ENCODE measurements around the gene STAG1.
"Not testable (repeated sequence)": the region's sequence is repeated elsewhere in the genome, so short reads cannot be mapped to it uniquely, and the experiment has no call there.

The STAG1 gene

DNA sequence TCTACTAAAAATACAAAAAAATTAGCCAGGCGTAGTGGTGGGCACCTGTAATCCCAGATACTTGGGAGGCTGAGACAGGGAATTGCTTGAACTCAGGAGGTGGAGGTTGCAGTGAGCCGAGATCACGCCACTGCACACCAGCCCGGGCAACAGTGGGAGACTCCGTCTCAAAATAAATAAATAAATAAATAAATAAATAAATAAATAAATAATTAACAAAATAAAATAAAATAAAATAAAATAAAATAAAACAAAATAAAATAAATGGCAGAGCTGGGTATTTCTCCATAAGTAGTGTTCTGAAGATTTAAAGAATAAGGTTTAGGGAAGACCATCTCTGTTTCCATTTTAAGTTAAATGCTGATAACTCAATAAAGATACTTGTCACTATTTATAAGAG is 376.4 kb downstream of the STAG1 start:
- not testable (repeated sequence) for H3K27me3 Mint-ChIP-seq; ATAC-seq (ENCODE audit: low read depth); DNase-seq (ENCODE audit: low spot score in 2 of 2); H3K4me3 Mint-ChIP-seq; H3K4me1 Mint-ChIP-seq; H3K9me3 Mint-ChIP-seq; H3K27ac Mint-ChIP-seq
- H3K36me3 Mint-ChIP-seq: peaks cover 27% of the 10 kb centered on the region

DNA sequence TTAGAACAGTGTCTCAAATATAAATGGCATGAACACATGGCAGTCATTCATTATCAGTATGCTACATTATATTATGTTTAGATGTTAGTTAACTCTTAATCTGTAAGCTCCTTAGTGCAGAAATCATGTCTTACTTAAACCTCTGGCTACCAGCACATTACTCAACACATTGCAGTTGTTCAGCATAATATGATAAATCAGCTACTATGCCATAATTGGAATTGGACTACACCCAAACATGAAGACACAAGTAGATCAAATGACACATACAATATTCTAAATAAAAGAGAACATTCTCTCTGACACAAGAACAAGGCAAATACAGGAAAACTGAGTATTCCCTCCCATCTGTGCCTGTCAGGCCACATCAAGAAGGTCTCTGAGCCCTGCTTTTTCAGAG is 385.9 kb downstream of the STAG1 start:
- Mint-ChIP-seq H3K27me3 (no peaks in the 10 kb centered on the region), H3K9me3 (no peaks in the 10 kb centered on the region), H3K27ac (no peak overlapping the region), H3K4me1 (no peaks in the 10 kb centered on the region), H3K4me3 (no peak overlapping the region), H3K36me3 (peaks cover 28% of the 10 kb centered on the region)
- ATAC-seq (ENCODE audit: low read depth): no peak
- no peak for DNase-seq (ENCODE audit: low spot score in 2 of 2)

DNA sequence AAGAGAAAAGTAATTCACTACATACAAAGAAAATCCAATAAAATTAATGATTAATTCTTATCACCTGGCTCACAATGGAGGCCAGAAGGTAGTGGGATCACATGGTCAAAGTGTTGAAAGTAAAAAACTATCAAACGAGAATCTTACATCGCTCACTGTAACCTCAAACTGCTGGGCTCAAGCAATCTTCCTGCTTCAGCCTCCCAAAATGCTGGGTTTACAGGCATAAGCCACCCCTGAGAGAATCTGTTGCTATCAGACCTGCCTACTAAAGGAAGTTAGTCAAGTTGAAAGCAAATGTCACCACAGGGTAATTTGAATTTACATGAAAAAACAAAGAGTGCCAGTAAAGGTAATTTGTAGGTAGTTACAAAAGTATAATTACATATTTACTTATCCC is 398.7 kb downstream of the STAG1 start:
- no peak overlapping the region for H3K4me3 Mint-ChIP-seq
- H3K36me3 Mint-ChIP-seq: peaks cover 27% of the 10 kb centered on the region
- H3K4me1 Mint-ChIP-seq: peaks cover 6% of the 10 kb centered on the region
- peaks cover 8% of the 10 kb centered on the region for H3K9me3 Mint-ChIP-seq
- DNase-seq (ENCODE audit: low spot score in 2 of 2): no peak
- ATAC-seq (ENCODE audit: low read depth): no peak
- no peak overlapping the region for H3K27ac Mint-ChIP-seq
- no peaks in the 10 kb centered on the region for H3K27me3 Mint-ChIP-seq

DNA sequence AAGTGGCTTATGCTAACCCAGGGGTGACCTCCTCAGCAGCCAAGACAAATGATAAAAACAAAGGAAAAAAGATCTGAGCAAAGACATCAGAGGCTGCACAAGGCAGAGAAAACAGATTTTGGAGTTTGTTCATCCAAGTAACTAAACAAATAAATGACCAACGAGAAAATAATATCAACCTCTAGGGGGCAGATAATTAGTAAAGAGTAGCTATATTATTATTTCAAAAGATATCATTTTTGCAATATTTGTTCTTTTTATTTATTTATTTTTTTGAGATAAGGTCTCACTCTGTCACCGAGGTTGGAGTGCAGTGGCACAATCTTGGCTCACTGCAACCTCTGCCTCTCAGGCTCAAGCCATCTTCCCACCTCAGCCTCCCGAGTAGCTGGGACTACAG is 400.3 kb downstream of the STAG1 start:
- ATAC-seq (ENCODE audit: low read depth) (no peak), DNase-seq (ENCODE audit: low spot score in 2 of 2) (no peak)
- H3K4me3 Mint-ChIP-seq: no peak overlapping the region
- no peak overlapping the region for H3K27ac Mint-ChIP-seq
- H3K9me3 Mint-ChIP-seq: peaks cover 8% of the 10 kb centered on the region
- H3K27me3 Mint-ChIP-seq: no peaks in the 10 kb centered on the region
- H3K36me3 Mint-ChIP-seq: peaks cover 24% of the 10 kb centered on the region
- H3K4me1 Mint-ChIP-seq: peaks cover 6% of the 10 kb centered on the region

DNA sequence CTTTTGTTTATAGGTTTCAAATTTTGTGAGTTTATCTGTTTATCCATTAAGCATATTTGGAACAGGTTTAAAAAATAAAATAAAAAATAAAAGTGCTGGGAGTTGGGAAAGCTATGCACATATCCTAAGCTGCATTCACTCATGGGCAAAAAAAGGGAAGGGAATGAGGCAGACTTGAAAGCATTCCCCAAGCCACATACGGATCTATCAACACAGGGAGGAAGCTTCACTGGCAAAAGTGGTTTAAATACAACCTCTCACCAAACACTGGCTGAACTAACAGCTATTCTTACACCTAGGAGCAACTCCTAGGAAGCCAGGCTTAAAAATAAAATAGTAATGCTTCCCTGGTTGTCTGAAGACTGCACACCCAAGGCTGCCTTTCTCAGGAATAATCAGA is 400.8 kb downstream of the STAG1 start:
- no peak for DNase-seq (ENCODE audit: low spot score in 2 of 2)
- peaks cover 24% of the 10 kb centered on the region for H3K36me3 Mint-ChIP-seq
- peaks cover 6% of the 10 kb centered on the region for H3K4me1 Mint-ChIP-seq

DNA sequence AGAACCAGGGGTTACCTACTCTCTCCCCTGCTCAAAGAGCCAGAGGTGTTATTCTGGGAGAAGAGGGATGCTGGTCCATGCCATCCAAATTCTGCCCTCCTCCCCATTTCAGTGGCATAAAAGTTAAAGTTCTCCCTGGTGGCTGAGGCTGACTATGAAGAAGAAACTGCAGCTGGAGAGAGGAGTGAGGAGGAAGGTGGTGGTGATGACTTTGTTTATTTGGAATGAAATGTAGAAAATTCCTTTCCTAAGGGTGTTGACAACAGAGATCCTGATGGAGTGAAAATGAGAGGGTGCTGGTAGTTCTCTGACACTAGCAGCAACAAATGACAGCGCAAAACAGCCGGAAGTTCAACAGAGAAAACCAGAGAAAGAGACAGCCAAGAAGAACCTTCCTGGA is 401.6 kb downstream of the STAG1 start:
- Mint-ChIP-seq H3K4me1 (peaks cover 6% of the 10 kb centered on the region), H3K4me3 (no peak overlapping the region), H3K36me3 (peaks cover 22% of the 10 kb centered on the region), H3K9me3 (peaks cover 4% of the 10 kb centered on the region), H3K27me3 (no peaks in the 10 kb centered on the region), H3K27ac (peak overlapping the region; percentile 63)
- no peak for DNase-seq (ENCODE audit: low spot score in 2 of 2)
- ATAC-seq (ENCODE audit: low read depth): no peak

More for the DNA sequence above, 400.8 kb downstream of the STAG1 start:
- H3K27ac Mint-ChIP-seq: no peak overlapping the region
- no peak for ATAC-seq (ENCODE audit: low read depth)
- no peak overlapping the region for H3K4me3 Mint-ChIP-seq
- H3K27me3 Mint-ChIP-seq: no peaks in the 10 kb centered on the region
- H3K9me3 Mint-ChIP-seq: peaks cover 8% of the 10 kb centered on the region

DNA sequence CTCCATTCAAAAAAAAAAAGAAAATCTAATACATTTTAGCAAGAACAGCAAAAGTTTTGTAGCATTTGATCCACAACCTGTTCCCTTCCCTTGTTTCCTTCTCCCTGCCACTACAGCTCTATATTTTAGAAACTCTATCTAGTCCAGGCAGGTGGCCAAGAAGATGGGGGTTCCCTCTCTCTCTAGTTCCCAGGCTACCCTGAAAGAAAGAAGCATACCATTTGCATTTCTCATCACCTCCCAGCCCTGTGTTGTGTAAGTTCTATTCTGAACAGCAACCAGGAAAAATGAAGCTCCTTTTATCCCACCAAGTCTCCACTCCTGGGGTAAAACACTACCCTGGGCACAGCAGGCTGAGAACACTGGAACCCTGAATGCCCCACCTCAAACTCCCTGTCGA is 402.0 kb downstream of the STAG1 start:
- DNase-seq (ENCODE audit: low spot score in 2 of 2) (no peak), ATAC-seq (ENCODE audit: low read depth) (no peak)
- H3K4me1 Mint-ChIP-seq: peaks cover 6% of the 10 kb centered on the region
- H3K4me3 Mint-ChIP-seq: no peak overlapping the region
- peaks cover 19% of the 10 kb centered on the region for H3K36me3 Mint-ChIP-seq
- H3K27ac Mint-ChIP-seq: peak overlapping the region; percentile 63
- no peaks in the 10 kb centered on the region for H3K9me3 Mint-ChIP-seq
- H3K27me3 Mint-ChIP-seq: no peaks in the 10 kb centered on the region

DNA sequence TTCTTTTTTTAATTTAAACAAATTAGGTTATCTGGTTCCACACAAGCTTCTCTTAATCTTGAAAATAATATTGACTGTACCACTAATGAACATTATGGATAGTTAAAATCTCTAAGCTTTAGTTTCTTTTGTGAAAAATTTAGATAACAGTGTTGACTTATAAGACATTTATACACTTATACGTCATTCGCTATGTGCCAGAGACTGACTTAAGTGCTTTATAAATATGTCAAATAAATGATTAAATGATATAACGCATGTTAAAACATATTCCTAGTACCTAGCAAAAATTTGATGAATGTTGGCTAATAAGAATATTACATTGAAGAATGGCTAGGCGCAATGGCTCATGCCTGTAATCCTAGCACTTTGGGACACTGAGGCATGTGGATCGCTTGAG is 405.7 kb downstream of the STAG1 start:
- no peak overlapping the region for H3K4me3 Mint-ChIP-seq

DNA sequence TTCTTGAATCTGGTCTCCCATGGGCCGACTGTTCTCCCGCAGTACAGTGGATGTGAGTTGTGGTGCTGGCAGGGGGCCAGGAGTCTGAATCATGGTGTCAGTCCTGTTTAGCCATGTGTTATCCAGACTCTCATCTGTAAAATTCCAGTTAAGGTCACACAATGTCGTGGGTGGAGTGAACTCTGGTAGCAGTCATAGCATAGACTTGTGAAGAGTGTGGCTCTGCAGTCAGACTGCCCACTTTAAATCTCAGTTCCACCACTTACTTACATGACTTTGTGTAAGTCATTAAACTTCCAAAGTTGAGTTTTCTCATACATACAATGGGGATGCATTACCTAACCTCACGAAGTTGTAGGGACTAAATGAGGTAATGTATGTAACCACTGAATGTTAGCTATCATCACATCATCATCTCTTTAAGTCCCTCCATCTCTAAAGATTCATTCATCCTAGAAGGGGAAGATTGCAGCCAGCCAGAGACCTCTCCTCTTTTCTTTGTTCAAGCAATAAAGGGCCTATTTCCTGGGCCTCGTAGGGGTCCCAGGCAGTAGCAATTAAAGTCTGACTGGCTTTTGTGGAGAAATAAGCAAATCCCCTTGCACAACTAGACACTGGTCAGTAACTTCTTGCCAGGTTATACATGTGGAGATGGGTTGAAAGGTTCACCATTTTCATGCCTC is 408.2 kb downstream of the STAG1 start:
- Mint-ChIP-seq H3K4me1 (no peaks in the 10 kb centered on the region), H3K4me3 (no peak overlapping the region), H3K27ac (peak overlapping the region; percentile 76), H3K36me3 (peaks cover 25% of the 10 kb centered on the region), H3K9me3 (no peaks in the 10 kb centered on the region), H3K27me3 (no peaks in the 10 kb centered on the region)
- no peak for DNase-seq (ENCODE audit: low spot score in 2 of 2)
- no peak for ATAC-seq (ENCODE audit: low read depth)

More for the DNA sequence above, 405.7 kb downstream of the STAG1 start:
- Mint-ChIP-seq H3K4me1 (no peaks in the 10 kb centered on the region), H3K27me3 (no peaks in the 10 kb centered on the region), H3K27ac (no peak overlapping the region), H3K36me3 (peaks cover 18% of the 10 kb centered on the region), H3K9me3 (no peaks in the 10 kb centered on the region)
- DNase-seq (ENCODE audit: low spot score in 2 of 2) (no peak), ATAC-seq (ENCODE audit: low read depth) (no peak)

DNA sequence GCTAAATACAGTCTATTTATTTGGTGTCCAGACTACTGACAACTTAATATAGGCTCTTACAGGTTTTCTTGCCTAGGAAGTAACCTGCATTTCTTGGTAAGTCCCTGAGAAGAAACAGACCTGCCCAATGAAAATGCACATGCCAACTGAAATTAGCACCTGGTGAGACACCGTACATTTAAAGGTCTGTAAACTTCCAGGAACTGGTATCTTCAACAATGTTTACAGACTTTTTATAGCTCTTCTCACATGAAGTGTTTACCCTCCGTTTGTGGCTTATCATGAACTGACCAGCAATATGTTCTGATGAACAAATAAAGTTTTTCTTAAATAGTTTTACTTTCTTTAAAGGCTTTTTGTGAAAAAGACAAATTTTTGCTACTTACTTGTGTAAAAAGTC is 408.7 kb downstream of the STAG1 start:
- H3K27ac Mint-ChIP-seq: peak overlapping the region; percentile 76
- H3K36me3 Mint-ChIP-seq: peaks cover 23% of the 10 kb centered on the region
- DNase-seq (ENCODE audit: low spot score in 2 of 2): no peak
- no peak for ATAC-seq (ENCODE audit: low read depth)
- no peaks in the 10 kb centered on the region for H3K4me1 Mint-ChIP-seq
- no peaks in the 10 kb centered on the region for H3K27me3 Mint-ChIP-seq
- H3K4me3 Mint-ChIP-seq: no peak overlapping the region
- no peaks in the 10 kb centered on the region for H3K9me3 Mint-ChIP-seq

DNA sequence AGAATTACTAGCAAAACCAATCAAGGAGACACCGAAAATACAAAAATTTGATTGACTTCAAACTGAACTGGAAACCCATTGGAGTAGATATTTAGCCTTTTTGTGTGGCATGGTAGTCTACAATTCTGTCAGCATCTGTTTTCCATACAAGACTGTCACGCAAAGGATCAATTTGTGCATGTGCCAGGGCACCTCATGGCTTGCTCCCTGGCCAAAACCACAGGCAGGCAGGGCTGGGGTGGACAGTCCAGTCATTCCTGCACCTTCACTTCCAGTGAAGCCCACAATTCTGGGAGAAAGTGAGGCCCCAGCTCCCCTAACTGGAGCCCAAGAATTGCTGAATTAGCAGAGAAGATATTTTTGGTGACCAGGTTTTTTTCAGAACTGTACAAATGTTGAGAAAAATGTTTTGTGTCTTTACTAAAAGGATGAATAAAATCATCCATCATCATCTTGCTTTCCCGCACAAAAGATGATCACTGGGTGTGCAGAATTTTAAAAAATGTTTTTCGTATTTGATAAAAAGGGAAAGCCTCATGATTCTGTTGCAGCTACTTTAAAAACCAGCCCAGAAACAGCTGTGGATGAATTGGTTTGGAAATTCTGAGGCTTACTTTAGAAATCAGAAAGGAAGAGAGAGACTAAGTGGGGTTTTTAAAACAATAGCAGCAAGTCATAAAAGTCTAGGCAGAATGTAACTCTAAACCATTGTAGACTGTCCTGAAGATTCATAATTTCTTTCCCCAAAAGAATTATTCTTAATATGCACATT is 415.7 kb downstream of the STAG1 start:
- Mint-ChIP-seq H3K27me3 (no peaks in the 10 kb centered on the region), H3K4me1 (no peaks in the 10 kb centered on the region), H3K36me3 (peaks cover 27% of the 10 kb centered on the region)

DNA sequence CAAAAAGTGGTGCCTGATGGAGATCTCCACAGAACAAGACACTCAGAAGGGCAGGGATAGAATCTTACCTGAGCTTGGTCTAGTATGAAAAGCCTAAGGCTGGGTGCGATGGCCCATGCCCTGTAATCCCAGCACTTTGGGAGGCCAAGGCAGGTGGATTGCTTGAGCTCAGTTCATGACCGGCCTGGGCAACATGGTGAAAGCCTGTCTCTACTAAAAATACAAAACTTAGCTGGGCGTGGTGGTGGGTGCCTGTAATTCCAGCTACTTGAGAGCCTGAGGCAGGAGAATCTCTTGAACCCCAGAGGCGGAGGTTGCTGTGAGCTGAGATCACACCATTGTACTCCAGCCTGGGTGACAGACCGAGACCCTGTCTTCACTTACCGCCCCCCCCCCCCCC is 417.5 kb downstream of the STAG1 start:
- DNase-seq (ENCODE audit: low spot score in 2 of 2); H3K9me3 Mint-ChIP-seq; ATAC-seq (ENCODE audit: low read depth); H3K27me3 Mint-ChIP-seq; H3K4me3 Mint-ChIP-seq; H3K27ac Mint-ChIP-seq; H3K4me1 Mint-ChIP-seq: not testable (repeated sequence)
- peaks cover 25% of the 10 kb centered on the region for H3K36me3 Mint-ChIP-seq

More for the DNA sequence above, 415.7 kb downstream of the STAG1 start:
- ATAC-seq (ENCODE audit: low read depth): no peak
- Mint-ChIP-seq H3K4me3 (no peak overlapping the region), H3K27ac (peak overlapping the region; percentile 20), H3K9me3 (no peaks in the 10 kb centered on the region)
- no peak for DNase-seq (ENCODE audit: low spot score in 2 of 2)

DNA sequence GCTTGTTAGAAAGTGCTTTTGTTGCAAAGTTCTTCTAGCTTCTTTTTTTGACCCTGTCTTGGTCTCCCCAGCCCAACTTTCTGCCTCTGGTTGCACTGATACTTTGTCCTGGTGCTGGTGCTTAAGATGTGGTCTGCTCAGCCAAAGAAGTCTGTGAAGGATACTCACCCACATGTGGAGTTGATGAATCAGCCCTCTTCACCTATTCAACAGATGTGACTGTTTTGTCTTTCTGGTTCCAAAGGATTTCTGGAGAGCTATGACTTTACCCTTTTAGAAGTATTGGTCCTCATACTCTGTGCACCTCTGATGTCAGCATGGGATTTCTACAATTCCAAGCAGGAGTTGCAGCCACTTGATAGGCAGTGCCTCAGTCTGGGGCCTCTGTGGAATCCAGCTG is 418.0 kb downstream of the STAG1 start:
- H3K27ac Mint-ChIP-seq: no peak overlapping the region
- no peaks in the 10 kb centered on the region for H3K27me3 Mint-ChIP-seq

DNA sequence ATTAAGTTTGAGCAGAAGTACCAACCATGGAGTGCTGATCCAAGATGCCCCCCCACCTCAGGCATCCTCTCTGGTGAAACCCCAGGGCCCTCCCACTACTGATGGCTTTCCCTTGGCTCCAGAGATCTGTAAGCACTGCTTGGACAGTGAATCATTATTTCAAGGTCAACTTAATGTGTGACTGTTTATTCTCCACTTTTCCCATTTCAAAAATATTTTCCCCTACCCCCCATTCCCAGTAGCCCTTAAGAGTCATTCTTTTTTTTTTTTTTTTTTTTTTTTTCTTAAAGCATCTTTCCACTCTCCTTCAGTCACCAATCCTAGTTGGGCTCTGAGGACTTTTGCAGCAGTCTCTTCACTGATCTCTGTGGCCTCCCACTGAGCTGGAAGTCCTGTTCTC is 419.4 kb downstream of the STAG1 start:
- H3K4me3 Mint-ChIP-seq: no peak overlapping the region
- H3K27me3 Mint-ChIP-seq: no peaks in the 10 kb centered on the region
- H3K27ac Mint-ChIP-seq: peak overlapping the region; percentile 64
- no peaks in the 10 kb centered on the region for H3K4me1 Mint-ChIP-seq
- H3K36me3 Mint-ChIP-seq: peaks cover 26% of the 10 kb centered on the region
- DNase-seq (ENCODE audit: low spot score in 2 of 2) (no peak), ATAC-seq (ENCODE audit: low read depth) (no peak)
- no peaks in the 10 kb centered on the region for H3K9me3 Mint-ChIP-seq

More for the DNA sequence above, 418.0 kb downstream of the STAG1 start:
- no peaks in the 10 kb centered on the region for H3K4me1 Mint-ChIP-seq
- peaks cover 25% of the 10 kb centered on the region for H3K36me3 Mint-ChIP-seq
- no peaks in the 10 kb centered on the region for H3K9me3 Mint-ChIP-seq
- DNase-seq (ENCODE audit: low spot score in 2 of 2) (no peak), ATAC-seq (ENCODE audit: low read depth) (no peak)
- H3K4me3 Mint-ChIP-seq: no peak overlapping the region

DNA sequence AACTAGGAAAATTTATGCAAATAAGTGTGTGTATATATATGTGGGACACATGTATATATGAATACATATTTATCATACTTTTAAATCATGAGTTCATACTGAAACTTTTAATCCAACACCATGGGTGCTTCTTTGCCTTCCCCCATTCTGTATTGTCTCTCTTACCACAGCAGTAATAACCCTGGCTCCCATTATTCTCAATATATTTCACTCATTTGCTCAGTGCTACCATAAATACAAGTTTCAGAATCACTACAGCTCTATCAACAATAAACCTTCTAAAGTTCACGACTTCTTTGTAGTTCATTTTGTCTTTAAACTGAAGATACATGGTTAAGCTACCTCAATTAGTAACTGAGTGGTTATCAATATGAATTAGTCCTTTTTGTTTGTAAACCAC is 419.9 kb downstream of the STAG1 start:
- ATAC-seq (ENCODE audit: low read depth): no peak
- Mint-ChIP-seq H3K27me3 (no peaks in the 10 kb centered on the region), H3K36me3 (peaks cover 26% of the 10 kb centered on the region)

More for the DNA sequence above, 419.9 kb downstream of the STAG1 start:
- Mint-ChIP-seq H3K4me1 (no peaks in the 10 kb centered on the region), H3K9me3 (no peaks in the 10 kb centered on the region), H3K27ac (peak overlapping the region; percentile 64), H3K4me3 (no peak overlapping the region)
- DNase-seq (ENCODE audit: low spot score in 2 of 2): no peak

Measured in memory B cell (primary cell).